ENCODE results near the gene NUAK2. TPM values are rescaled to one million over a fixed set of nuclear protein-coding genes. Genes with fewer than 3 reads are reported as not detected.

The NUAK2 gene
- total RNA-seq, 1 donor from 2014 or later = 45.7 TPM

- no peak overlapping the region for H3K4me3 ChIP-seq (ENCODE audit: low read depth, low read length)
- DNase-seq (ENCODE audit: low read depth) = no peak
- no peak for TF ChIP-seq CTCF (conservative IDR thresholded peaks at IDR 0.05; ENCODE audit: low read depth, low read length)
These were observed 25.4 kb downstream of the NUAK2 start for GRCh38 chr1:205296154-205296553.

DNA sequence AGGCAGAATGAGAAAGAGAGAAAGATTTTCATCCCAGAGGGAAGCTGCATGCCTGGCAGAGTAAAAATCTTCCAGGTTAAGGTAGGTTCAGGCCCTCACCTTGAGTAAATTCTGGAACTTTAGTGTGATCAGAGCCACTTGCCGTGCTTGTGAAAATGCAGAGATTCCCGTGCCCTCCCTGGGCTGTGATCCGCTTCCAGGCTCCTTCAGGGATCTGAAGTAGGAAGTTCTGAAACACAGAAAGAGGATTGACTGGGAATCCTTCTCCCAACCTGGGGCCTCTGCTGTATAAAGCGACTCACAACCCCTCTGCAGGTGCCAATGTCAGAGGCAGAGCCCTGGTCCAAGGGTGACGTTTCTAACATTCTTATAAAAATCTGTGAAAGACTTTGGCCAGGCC is 26.6 kb downstream of the NUAK2 start:
- no peak for DNase-seq (ENCODE audit: low read depth)
- no peak for TF ChIP-seq CTCF (conservative IDR thresholded peaks at IDR 0.05; ENCODE audit: low read depth, low read length)
- H3K4me3 ChIP-seq (ENCODE audit: low read depth, low read length) = no peak overlapping the region

- H3K4me3 ChIP-seq (ENCODE audit: low read depth, low read length) = no peak overlapping the region
- peak; percentile 92 for DNase-seq (ENCODE audit: low read depth)
- no peak for TF ChIP-seq CTCF (conservative IDR thresholded peaks at IDR 0.05; ENCODE audit: low read depth, low read length)
These were observed 27.2 kb downstream of the NUAK2 start for GRCh38 chr1:205294175-205294917.

DNA sequence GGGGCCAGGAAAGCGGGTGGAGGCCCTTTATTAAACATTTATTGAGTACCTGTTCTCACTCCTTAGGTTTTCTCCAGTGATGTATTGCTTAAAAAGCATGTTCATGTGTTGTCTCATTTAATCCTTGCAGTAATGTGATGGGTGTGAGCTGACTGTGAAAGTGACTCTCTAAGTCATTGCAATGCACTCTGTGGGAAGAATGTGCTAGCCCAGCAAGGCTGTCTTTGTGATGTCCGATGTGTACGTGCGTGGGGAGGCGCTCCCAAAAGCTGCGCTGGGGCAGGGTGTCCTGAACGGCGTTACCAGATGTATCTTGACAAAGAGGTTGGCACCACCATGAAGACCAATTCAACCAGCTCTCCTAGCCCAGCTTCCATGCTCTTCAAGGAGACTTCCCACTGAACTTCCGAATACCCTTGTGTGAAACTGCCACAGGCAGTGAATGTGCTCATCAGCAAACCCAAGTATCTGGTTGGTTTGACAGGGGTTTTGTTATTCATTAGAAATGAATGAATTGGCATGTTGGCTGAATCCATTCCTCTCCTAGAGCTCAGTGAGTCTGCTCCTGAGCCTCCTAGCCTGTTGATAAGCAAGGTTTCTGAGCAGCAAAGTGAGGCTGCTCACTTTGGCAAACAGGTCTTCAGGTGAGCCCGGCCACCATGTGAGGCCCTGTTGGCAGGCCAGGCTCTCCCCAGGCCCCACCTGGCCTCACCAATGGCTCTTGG is 28.0 kb downstream of the NUAK2 start:
- H3K4me3 ChIP-seq (ENCODE audit: low read depth, low read length) = no peak overlapping the region
- no peak for DNase-seq (ENCODE audit: low read depth)
- no peak for TF ChIP-seq CTCF (conservative IDR thresholded peaks at IDR 0.05; ENCODE audit: low read depth, low read length)

GRCh38 chr1:205291596-205291995 is 29.9 kb downstream of the NUAK2 start:
- no peak for DNase-seq (ENCODE audit: low read depth)
- no peak for TF ChIP-seq CTCF (conservative IDR thresholded peaks at IDR 0.05; ENCODE audit: low read depth, low read length)
- no peak overlapping the region for H3K4me3 ChIP-seq (ENCODE audit: low read depth, low read length)

- H3K4me3 ChIP-seq (ENCODE audit: low read depth, low read length) = no peak overlapping the region
- DNase-seq (ENCODE audit: low read depth) = no peak
- TF ChIP-seq CTCF (conservative IDR thresholded peaks at IDR 0.05; ENCODE audit: low read depth, low read length) = no peak
These were observed 33.6 kb downstream of the NUAK2 start for GRCh38 chr1:205287767-205288559.
